Neural cell (in vitro differentiated cells): ENCODE data around the gene OR2F2.

Experiments used
- POLR2AphosphoS5 ChIP-seq: IDR thresholded peaks from 2 replicates; pipeline ENCODE4 v1.6.1; 2012
- TF ChIP-seq, protein P1 (sequence below): fragments of 450-650 bp; IDR thresholded peaks from 2 replicates; pipeline ENCODE4 v1.5.1; 2014; ENCODE audit warnings: antibody characterized with exemption, mild to moderate bottlenecking, moderate library complexity; ENCODE audit not compliant: poor library complexity, severe bottlenecking

- TF ChIP-seq, protein P1, sequence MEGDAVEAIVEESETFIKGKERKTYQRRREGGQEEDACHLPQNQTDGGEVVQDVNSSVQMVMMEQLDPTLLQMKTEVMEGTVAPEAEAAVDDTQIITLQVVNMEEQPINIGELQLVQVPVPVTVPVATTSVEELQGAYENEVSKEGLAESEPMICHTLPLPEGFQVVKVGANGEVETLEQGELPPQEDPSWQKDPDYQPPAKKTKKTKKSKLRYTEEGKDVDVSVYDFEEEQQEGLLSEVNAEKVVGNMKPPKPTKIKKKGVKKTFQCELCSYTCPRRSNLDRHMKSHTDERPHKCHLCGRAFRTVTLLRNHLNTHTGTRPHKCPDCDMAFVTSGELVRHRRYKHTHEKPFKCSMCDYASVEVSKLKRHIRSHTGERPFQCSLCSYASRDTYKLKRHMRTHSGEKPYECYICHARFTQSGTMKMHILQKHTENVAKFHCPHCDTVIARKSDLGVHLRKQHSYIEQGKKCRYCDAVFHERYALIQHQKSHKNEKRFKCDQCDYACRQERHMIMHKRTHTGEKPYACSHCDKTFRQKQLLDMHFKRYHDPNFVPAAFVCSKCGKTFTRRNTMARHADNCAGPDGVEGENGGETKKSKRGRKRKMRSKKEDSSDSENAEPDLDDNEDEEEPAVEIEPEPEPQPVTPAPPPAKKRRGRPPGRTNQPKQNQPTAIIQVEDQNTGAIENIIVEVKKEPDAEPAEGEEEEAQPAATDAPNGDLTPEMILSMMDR = no peak
- no peak for TF ChIP-seq POLR2AphosphoS5
Observed at GRCh38 chr7:143973870-143974416, 38.9 kb downstream of the OR2F2 start.
